ENCODE measurements around the gene ASCC3. TPM values are rescaled to one million over a fixed set of nuclear protein-coding genes. Genes with fewer than 3 reads are reported as not detected.
A peak's percentile ranks its signal among the peaks of the same experiment; 100 is the strongest.

The ASCC3 gene
- total RNA-seq, 4 donors from 2014 or later, result 20.5 to 33.9 (median 26.9) TPM

GRCh38 chr6:100721256-100721655, 159.9 kb downstream of the ASCC3 start:
- no peak overlapping the region for H3K4me3 ChIP-seq
- peaks cover 0 to 8% (median 0%) of the 10 kb centered on the region in 4 donors for H3K9me3 ChIP-seq
- no peaks in the 10 kb centered on the region for H3K27me3 ChIP-seq
- no peak overlapping the region for H3K27ac ChIP-seq
- peaks cover 0 to under 1% (median 0%) of the 10 kb centered on the region in 4 donors for H3K4me1 ChIP-seq
- DNase-seq (ENCODE audit: low spot score in 2 of 2), result no peak
- H3K36me3 ChIP-seq, result peaks cover 0 to 10% (median 0%) of the 10 kb centered on the region in 3 donors
- no peak for TF ChIP-seq POLR2A (IDR thresholded peaks at IDR 0.05)
- no peak for TF ChIP-seq CTCF (IDR thresholded peaks at IDR 0.05)
- TF ChIP-seq EP300 (IDR thresholded peaks at IDR 0.05), result no peak

- Histone ChIP-seq H3K27ac (no peak overlapping the region), H3K36me3 (peaks cover 0 to 10% (median 0%) of the 10 kb centered on the region in 3 donors), H3K27me3 (no peaks in the 10 kb centered on the region), H3K9me3 (peaks cover 0 to 8% (median 0%) of the 10 kb centered on the region in 4 donors), H3K4me3 (peak overlapping the region in 2 of 4 donors; percentile 2 to 15), H3K4me1 (no peaks in the 10 kb centered on the region)
- WGBS, 2 donors, result 33 to 38% methylated on average over 5 of the region's 5 CpGs
- TF ChIP-seq CTCF (IDR thresholded peaks at IDR 0.05) (peak; percentile 27 to 42 (median 35)), EP300 (IDR thresholded peaks at IDR 0.05) (no peak)
- DNase-seq (ENCODE audit: low spot score in 2 of 2), result no peak
Measured at GRCh38 chr6:100719883-100720682, 161.0 kb downstream of the ASCC3 start.

GRCh38 chr6:100712997-100713396, 168.1 kb downstream of the ASCC3 start:
- TF ChIP-seq EP300 (IDR thresholded peaks at IDR 0.05) (no peak), POLR2A (IDR thresholded peaks at IDR 0.05) (no peak), CTCF (IDR thresholded peaks at IDR 0.05) (no peak)
- H3K9me3 ChIP-seq, result no peaks in the 10 kb centered on the region
- no peak overlapping the region for H3K4me3 ChIP-seq
- H3K27me3 ChIP-seq, result no peaks in the 10 kb centered on the region
- WGBS, 2 donors, result 95 to 96% methylated on average over 6 of the region's 6 CpGs
- no peak overlapping the region for H3K27ac ChIP-seq
- no peak for DNase-seq (ENCODE audit: low spot score in 2 of 2)
- H3K4me1 ChIP-seq, result no peaks in the 10 kb centered on the region
- peaks cover 0 to 12% (median 0%) of the 10 kb centered on the region in 3 donors for H3K36me3 ChIP-seq

GRCh38 chr6:100706491-100706890, 174.6 kb downstream of the ASCC3 start:
- Histone ChIP-seq H3K27me3 (no peaks in the 10 kb centered on the region), H3K36me3 (no peaks in the 10 kb centered on the region), H3K4me3 (no peak overlapping the region), H3K27ac (no peak overlapping the region), H3K9me3 (no peaks in the 10 kb centered on the region), H3K4me1 (no peaks in the 10 kb centered on the region)
- WGBS, 2 donors, result 80 to 94% methylated on average over 2 of the region's 2 CpGs
- no peak for TF ChIP-seq POLR2A (IDR thresholded peaks at IDR 0.05)
- no peak for TF ChIP-seq EP300 (IDR thresholded peaks at IDR 0.05)
- no peak for TF ChIP-seq CTCF (IDR thresholded peaks at IDR 0.05)
- no peak for DNase-seq (ENCODE audit: low spot score in 2 of 2)

GRCh38 chr6:100704961-100705360, 176.2 kb downstream of the ASCC3 start:
- no peak overlapping the region for H3K27ac ChIP-seq
- whole genome bisulfite sequencing, 2 donors, result 92 to 94% methylated on average over 5 of the region's 5 CpGs
- DNase-seq (ENCODE audit: low spot score in 2 of 2), result no peak
- peaks cover 0 to 6% (median 0%) of the 10 kb centered on the region in 3 donors for H3K36me3 ChIP-seq
- H3K9me3 ChIP-seq, result no peaks in the 10 kb centered on the region
- no peak for TF ChIP-seq POLR2A (IDR thresholded peaks at IDR 0.05)
- no peak for TF ChIP-seq EP300 (IDR thresholded peaks at IDR 0.05)
- no peak overlapping the region for H3K4me3 ChIP-seq
- no peaks in the 10 kb centered on the region for H3K4me1 ChIP-seq
- no peaks in the 10 kb centered on the region for H3K27me3 ChIP-seq

Measured in tibial nerve (tissue), 4 donors.